GM18511 (cell line): Measurements from ENCODE around the gene TMEM52.
"Not testable (repeated sequence)": the region's sequence is repeated elsewhere in the genome, so short reads cannot be mapped to it uniquely, and the experiment has no call there.

Source experiments
- ATAC-seq: cut with Tn5 transposase; IDR thresholded peaks from one replicate; pipeline ENCODE4 v1.9.1; 2021; ENCODE audit warnings: mild to moderate bottlenecking, moderate library complexity; ENCODE audit not compliant: unreplicated experiment

The TMEM52 gene

DNA sequence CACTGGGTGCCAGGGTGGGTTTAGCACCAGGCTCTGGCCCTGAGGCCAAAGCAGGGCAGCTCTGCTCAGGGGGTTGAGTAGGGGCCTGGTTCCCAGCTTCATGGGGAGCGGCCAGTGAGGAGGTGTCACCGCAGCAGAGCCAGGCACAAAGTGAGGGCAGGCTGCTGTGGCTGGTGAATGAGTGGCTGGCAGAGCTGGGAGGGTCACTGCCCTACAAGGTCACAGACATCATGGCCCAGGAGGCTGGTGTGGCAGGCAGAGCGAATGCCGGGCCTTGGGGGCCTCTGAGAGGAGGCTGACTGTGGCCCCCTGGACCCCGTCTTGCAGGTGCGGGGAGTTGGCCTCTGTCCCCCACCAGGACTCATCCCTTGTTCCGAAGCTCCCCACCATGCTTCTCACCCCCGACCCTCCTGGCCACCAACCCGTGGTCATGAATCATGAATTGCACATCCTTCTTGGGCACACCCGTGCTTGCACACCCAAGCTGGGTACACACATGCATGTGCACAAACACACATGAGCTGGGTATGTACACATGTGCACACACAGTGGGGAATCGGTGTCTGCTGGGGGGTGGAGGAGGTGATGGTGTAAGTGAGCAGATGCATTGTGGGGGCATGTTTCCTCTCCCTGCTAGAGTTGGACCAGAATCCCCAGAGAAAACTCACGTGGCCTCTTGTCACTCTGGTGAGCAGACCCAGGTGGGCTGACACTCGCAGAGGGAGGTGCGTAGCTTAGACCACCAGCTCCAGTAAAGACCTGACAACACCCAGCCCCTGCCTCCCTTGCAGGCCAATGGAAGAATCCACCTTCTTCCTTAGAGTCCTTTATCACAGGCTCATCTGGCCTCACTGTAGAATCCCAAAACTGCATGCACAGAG lies 23.4 kb downstream of the TMEM52 start:
- ATAC-seq: no peak

- ATAC-seq: no peak
Measured at GRCh38 chr1:1895060-1895418, 24.0 kb downstream of the TMEM52 start.

DNA sequence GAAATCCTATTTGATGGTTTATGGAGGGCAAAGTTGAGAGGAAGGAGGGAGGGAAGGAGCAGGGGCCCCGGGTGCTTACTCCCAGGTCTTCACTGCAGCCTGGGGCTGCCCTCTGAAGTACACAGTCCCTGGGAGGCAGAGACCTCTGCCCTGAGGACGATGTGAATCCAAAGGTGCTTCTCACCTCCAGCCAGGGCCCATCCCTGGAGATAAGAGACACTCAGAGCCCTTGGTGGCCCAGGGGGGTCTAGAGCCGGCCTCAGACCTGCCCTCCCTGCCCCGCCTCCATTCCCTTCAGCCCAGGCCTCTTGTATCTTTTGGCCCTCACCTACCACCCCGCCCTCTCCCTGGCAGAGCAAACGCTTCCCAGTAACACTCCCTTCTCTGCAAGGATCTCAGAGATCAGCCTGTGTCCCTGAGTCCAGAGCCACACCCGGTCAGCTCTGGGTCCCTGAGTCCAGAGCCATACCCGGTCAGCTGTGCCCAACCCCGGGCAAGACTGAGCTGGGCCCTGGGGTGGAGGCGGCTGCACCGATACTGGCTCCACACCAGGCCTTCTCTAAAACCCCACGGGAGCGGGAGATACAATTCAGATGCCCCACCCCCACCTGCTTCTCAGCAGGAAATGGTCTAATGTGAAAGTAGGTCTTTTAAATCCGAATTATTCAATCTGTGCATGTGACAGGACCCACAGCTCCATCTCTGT lies 24.6 kb downstream of the TMEM52 start:
- ATAC-seq: no peak

GRCh38 chr1:1893997-1894353 lies 25.1 kb downstream of the TMEM52 start:
- no peak for ATAC-seq

- ATAC-seq: no peak
Measured at GRCh38 chr1:1893291-1893985, 25.6 kb downstream of the TMEM52 start.

DNA sequence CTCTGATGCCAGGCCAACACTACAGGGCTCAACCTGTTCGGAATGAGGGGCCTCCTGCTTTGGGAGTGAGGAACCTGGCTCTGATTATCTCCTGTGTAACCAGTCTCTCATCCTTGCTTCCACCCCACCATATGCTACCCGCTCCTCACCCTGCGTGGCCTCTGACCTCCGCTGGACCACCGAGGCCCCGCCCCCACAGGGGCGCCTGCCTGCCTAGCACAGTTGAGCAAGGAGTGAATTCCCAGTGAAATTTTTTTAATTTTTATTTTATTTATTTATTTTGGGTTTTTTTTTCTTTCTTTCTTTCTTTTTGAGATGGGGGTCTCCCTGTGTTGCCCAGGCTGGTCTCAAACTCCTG lies 26.3 kb downstream of the TMEM52 start:
- ATAC-seq: no peak

GRCh38 chr1:1892079-1892762 lies 26.9 kb downstream of the TMEM52 start:
- no peak for ATAC-seq

GRCh38 chr1:1891349-1892078 lies 27.6 kb downstream of the TMEM52 start:
- ATAC-seq: peak; percentile 25

DNA sequence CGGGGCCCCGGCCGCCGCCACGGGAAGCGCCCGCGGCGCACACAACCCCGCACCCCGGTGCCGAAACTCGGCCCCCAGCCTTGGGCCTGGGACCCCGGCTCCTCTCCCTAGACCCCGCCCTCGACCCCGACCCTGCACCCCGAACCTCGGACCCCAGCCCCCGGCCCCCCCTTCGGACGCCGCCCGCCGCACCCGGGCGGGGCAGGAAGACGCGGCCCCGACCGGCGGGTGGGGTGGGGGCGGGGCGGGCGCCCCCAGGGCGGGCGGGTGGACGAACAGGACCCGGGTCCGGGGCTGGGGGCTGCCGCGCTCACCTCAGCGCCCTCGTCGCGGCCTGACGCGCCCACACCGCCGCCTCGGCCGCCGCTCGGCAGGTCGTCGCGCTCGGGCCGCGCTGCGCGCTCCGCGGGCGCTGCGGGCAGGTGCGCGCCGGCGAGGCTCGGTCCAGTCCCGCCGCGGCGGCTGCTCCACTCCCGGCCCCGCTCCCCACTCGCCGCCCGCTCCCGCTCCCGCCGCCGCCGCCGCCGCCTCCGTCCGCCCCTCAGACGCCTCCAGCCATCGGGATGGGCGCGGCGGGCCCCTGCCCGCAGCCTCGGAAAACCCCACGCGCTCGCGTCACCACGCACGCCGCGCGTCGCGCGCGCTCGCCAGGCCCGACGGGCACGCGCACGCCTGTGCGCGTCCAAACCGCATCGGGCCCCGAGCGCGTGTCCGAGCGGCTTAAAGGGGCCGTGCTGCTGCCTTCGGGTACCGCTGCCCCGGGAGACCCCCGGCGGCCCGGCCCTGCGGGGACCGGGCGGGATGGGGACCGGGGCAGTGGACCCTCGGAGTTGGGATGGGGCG lies 28.4 kb downstream of the TMEM52 start, which contains the start of gene GNB1:
Gene GNB1, minus strand, starts transcription at position 582 of the 843 bp plus-strand sequence. CDS start 65,634 bp downstream, outside the sequence.
- peak; percentile 70 for ATAC-seq

GRCh38 chr1:1889847-1890505 lies 29.1 kb downstream of the TMEM52 start:
- ATAC-seq: peak; percentile 41

GRCh38 chr1:1889090-1889750 lies 29.9 kb downstream of the TMEM52 start:
- no peak for ATAC-seq

DNA sequence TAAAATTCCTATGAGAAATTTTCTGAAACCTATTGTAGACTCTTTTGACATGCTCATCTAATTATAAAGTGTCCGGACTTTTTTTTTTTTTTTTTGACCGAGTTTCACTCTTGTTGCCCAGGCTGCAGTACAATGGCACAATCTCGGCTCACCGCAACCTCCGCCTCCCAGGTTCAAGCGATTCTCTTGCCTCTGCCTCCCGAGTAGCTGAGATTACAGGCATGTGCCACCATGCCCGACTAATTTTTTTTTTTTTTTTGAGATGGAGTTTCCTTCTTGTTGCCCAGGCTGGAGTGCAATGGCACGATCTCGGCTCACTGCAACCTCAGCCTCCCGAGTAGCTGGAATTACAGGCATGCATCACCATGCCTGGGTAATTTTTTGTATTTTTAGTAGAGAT lies 35.2 kb downstream of the TMEM52 start:
- ATAC-seq: not testable (repeated sequence)

GRCh38 chr1:1883092-1883873 lies 35.8 kb downstream of the TMEM52 start:
- no peak for ATAC-seq

DNA sequence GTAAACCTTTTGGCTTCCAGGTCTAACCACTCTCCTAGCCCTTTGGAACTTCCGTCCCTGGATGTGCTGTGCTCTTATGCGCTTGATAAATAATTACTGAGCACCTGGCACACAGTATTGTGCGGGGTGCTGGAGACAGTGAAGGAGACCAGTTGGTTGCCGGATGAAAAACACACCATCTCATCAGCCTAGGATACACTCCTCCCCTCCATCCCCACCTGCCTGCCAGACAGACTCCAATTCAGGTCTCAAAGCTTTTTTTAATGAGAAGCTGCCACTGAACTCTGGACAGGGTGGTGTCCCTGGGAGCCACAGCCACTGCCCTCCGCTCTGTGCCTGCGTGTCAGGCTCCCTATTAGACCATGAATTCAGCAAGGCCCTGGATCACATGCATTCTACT lies 37.4 kb downstream of the TMEM52 start:
- ATAC-seq: no peak

- no peak for ATAC-seq
Measured at GRCh38 chr1:1880617-1881312, 38.3 kb downstream of the TMEM52 start.

- ATAC-seq: no peak
Measured at GRCh38 chr1:1879942-1880341, 39.1 kb downstream of the TMEM52 start.

- no peak for ATAC-seq
Measured at GRCh38 chr1:1877865-1878436, 41.1 kb downstream of the TMEM52 start.
